GM21367 (cell line): ENCODE measurements around the gene PSORS1C1.

Experiments used
- ATAC-seq: cut with Tn5 transposase; IDR thresholded peaks from one replicate; pipeline ENCODE4 v1.9.1; 2021; ENCODE audit not compliant: unreplicated experiment

PSORS1C1 gene

GRCh38 chr6:31094389-31094881 is 20.2 kb upstream of the PSORS1C1 start:
- ATAC-seq, result no peak

GRCh38 chr6:31096215-31096614 is 18.4 kb upstream of the PSORS1C1 start:
- no peak for ATAC-seq

GRCh38 chr6:31096656-31097055 is 17.9 kb upstream of the PSORS1C1 start:
- no peak for ATAC-seq

- no peak for ATAC-seq
Observed at GRCh38 chr6:31098449-31098938, 16.1 kb upstream of the PSORS1C1 start.

- ATAC-seq, result no peak
Observed at GRCh38 chr6:31103136-31103535, 11.5 kb upstream of the PSORS1C1 start.

- no peak for ATAC-seq
Observed at GRCh38 chr6:31107052-31107451, 7.5 kb upstream of the PSORS1C1 start.

- no peak for ATAC-seq
Observed at GRCh38 chr6:31110825-31111582, 3.6 kb upstream of the PSORS1C1 start.

GRCh38 chr6:31111712-31112111 is 2.9 kb upstream of the PSORS1C1 start:
- no peak for ATAC-seq

- no peak for ATAC-seq
Observed at GRCh38 chr6:31112478-31112877, 2.1 kb upstream of the PSORS1C1 start, which contains the start of gene C6orf15. TSS of gene C6orf15 (minus strand) at chr6:31112575. CDS start at chr6:31112555, 20 bp downstream.

GRCh38 chr6:31113861-31114540 is 599 bp upstream of the PSORS1C1 start:
- ATAC-seq, result no peak

- ATAC-seq, result no peak
Observed at GRCh38 chr6:31114970-31115849, 610 bp downstream of the PSORS1C1 start.

GRCh38 chr6:31115941-31116560 is 1.5 kb downstream of the PSORS1C1 start:
- ATAC-seq, result no peak

GRCh38 chr6:31116661-31117385 is 2.2 kb downstream of the PSORS1C1 start:
- ATAC-seq, result no peak

- ATAC-seq, result no peak
Observed at GRCh38 chr6:31118178-31118577, 3.6 kb downstream of the PSORS1C1 start.

GRCh38 chr6:31120151-31120915 is 5.7 kb downstream of the PSORS1C1 start, which contains the start of gene CDSN:
TSS of gene CDSN (minus strand) at chr6:31120446. CDS start at chr6:31120419, 27 bp downstream.
- ATAC-seq, result no peak

- no peak for ATAC-seq
Observed at GRCh38 chr6:31121131-31121790, 6.7 kb downstream of the PSORS1C1 start.

- ATAC-seq, result no peak
Observed at GRCh38 chr6:31122791-31123706, 8.4 kb downstream of the PSORS1C1 start.

- no peak for ATAC-seq
Observed at GRCh38 chr6:31125162-31125561, 10.6 kb downstream of the PSORS1C1 start.
